Measurements from ENCODE around the gene RRP1B. TPM values are rescaled to one million over a fixed set of nuclear protein-coding genes. Genes with fewer than 3 reads are reported as not detected.

The RRP1B gene
- polyA plus RNA-seq, 1 donor from 2014 or later = 20.3 TPM

DNA sequence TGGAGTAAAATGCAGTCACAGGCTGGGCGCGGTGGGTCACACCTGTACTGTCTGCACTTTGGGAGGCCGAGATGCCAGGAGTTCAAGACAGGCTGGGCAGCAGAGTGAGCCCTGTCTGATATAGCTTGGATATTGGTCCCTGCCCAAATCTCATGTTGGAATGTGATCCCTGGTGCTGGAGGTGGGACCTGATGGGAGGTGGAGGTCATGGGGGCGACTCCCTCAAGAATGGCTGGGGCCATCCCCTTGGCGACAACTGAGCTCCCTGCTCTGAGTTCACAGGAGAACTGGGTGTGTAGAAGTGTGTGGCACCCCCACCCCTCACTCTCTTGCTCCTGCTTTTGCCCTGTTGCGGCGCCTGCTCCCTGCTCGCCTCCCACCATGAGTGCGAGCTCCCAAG lies 48.1 kb downstream of the RRP1B start:
- H2AFZ ChIP-seq (ENCODE audit: low read depth, low read length) = no peak overlapping the region
- H3K9me2 ChIP-seq (ENCODE audit: insufficient read depth, low read length) = no peaks in the 10 kb centered on the region
- no peak overlapping the region for H3K4me3 ChIP-seq (ENCODE audit: low read length)
- no peak for TF ChIP-seq POLR2AphosphoS5 (IDR thresholded peaks at IDR 0.05)
- no peak for TF ChIP-seq MXI1 (conservative IDR thresholded peaks at IDR 0.05; ENCODE audit: poor library complexity, severe bottlenecking)
- no peak for TF ChIP-seq RAD21 (conservative IDR thresholded peaks at IDR 0.05)
- no peak for TF ChIP-seq EP300 (conservative IDR thresholded peaks at IDR 0.05; ENCODE audit: poor library complexity, severe bottlenecking)
- TF ChIP-seq, protein P1, sequence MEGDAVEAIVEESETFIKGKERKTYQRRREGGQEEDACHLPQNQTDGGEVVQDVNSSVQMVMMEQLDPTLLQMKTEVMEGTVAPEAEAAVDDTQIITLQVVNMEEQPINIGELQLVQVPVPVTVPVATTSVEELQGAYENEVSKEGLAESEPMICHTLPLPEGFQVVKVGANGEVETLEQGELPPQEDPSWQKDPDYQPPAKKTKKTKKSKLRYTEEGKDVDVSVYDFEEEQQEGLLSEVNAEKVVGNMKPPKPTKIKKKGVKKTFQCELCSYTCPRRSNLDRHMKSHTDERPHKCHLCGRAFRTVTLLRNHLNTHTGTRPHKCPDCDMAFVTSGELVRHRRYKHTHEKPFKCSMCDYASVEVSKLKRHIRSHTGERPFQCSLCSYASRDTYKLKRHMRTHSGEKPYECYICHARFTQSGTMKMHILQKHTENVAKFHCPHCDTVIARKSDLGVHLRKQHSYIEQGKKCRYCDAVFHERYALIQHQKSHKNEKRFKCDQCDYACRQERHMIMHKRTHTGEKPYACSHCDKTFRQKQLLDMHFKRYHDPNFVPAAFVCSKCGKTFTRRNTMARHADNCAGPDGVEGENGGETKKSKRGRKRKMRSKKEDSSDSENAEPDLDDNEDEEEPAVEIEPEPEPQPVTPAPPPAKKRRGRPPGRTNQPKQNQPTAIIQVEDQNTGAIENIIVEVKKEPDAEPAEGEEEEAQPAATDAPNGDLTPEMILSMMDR (IDR thresholded peaks at IDR 0.05; ENCODE audit: poor library complexity, severe bottlenecking) = no peak
- no peak for TF ChIP-seq SMC3 (conservative IDR thresholded peaks at IDR 0.05; ENCODE audit: poor library complexity)
- TF ChIP-seq, protein P2, sequence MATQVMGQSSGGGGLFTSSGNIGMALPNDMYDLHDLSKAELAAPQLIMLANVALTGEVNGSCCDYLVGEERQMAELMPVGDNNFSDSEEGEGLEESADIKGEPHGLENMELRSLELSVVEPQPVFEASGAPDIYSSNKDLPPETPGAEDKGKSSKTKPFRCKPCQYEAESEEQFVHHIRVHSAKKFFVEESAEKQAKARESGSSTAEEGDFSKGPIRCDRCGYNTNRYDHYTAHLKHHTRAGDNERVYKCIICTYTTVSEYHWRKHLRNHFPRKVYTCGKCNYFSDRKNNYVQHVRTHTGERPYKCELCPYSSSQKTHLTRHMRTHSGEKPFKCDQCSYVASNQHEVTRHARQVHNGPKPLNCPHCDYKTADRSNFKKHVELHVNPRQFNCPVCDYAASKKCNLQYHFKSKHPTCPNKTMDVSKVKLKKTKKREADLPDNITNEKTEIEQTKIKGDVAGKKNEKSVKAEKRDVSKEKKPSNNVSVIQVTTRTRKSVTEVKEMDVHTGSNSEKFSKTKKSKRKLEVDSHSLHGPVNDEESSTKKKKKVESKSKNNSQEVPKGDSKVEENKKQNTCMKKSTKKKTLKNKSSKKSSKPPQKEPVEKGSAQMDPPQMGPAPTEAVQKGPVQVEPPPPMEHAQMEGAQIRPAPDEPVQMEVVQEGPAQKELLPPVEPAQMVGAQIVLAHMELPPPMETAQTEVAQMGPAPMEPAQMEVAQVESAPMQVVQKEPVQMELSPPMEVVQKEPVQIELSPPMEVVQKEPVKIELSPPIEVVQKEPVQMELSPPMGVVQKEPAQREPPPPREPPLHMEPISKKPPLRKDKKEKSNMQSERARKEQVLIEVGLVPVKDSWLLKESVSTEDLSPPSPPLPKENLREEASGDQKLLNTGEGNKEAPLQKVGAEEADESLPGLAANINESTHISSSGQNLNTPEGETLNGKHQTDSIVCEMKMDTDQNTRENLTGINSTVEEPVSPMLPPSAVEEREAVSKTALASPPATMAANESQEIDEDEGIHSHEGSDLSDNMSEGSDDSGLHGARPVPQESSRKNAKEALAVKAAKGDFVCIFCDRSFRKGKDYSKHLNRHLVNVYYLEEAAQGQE (IDR thresholded peaks at IDR 0.05; ENCODE audit: borderline replicate concordance) = no peak
- TF ChIP-seq EZH2 (IDR thresholded peaks at IDR 0.05; ENCODE audit: borderline replicate concordance, insufficient read depth, low read length, poor library complexity, severe bottlenecking) = no peak
- no peak for TF ChIP-seq TAF1 (IDR thresholded peaks at IDR 0.05; ENCODE audit: low read depth)
- no peaks in the 10 kb centered on the region for H3K27me3 ChIP-seq (ENCODE audit: insufficient read depth, low read depth, low read length)
- no peaks in the 10 kb centered on the region for H3K9me3 ChIP-seq (ENCODE audit: low read length)
- no peak overlapping the region for H3K4me2 ChIP-seq (ENCODE audit: low read length)
- no peaks in the 10 kb centered on the region for H3F3A ChIP-seq (ENCODE audit: insufficient read depth, low read length, poor library complexity, severe bottlenecking)
- H3K9ac ChIP-seq (ENCODE audit: low read length) = no peak overlapping the region
- no peaks in the 10 kb centered on the region for H3K79me2 ChIP-seq (replicated peaks; ENCODE audit: insufficient read depth, low read length)
- H4K20me1 ChIP-seq (ENCODE audit: insufficient read depth) = no peaks in the 10 kb centered on the region
- no peak overlapping the region for H3K27ac ChIP-seq (ENCODE audit: low read length)
- no peaks in the 10 kb centered on the region for H3K36me3 ChIP-seq (ENCODE audit: insufficient read depth, low read length)

DNA sequence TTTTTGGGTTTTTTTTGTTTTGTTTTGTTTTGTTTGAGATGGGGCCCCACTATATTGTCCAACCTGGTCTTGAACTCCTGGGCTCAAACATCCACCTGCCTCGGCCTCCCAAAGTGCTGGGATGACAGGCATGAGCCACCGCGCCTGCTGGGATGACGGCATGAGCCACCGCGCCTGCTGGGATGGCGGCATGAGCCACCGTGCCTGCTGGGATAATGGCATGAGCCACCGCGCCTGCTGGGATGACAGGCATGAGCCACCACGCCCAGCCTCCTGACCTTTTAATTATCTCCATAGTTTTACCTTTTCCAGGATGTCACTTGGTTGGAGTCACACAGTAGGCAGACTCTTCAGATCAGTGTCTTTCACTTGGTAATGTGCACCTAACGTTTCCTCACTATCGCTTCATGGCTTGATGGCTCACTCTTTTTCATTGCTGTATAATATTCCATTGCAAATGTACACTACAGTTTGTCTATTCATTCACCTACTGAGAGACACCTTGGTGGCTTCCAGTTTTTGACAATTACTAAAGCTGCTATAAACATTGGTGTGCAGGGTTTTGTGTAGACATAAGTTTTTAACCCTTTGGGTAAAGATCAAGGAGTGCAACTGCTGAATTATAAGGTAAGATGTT lies 49.5 kb downstream of the RRP1B start:
- Histone ChIP-seq H3K9ac (ENCODE audit: low read length) (no peak overlapping the region), H3K4me3 (ENCODE audit: low read length) (no peak overlapping the region), H4K20me1 (ENCODE audit: insufficient read depth) (no peaks in the 10 kb centered on the region), H3K9me2 (ENCODE audit: insufficient read depth, low read length) (no peaks in the 10 kb centered on the region), H3K36me3 (ENCODE audit: insufficient read depth, low read length) (no peaks in the 10 kb centered on the region), H3F3A (ENCODE audit: insufficient read depth, low read length, poor library complexity, severe bottlenecking) (no peaks in the 10 kb centered on the region), H2AFZ (ENCODE audit: low read depth, low read length) (no peak overlapping the region), H3K27me3 (ENCODE audit: insufficient read depth, low read depth, low read length) (no peaks in the 10 kb centered on the region), H3K9me3 (ENCODE audit: low read length) (no peaks in the 10 kb centered on the region), H3K79me2 (replicated peaks; ENCODE audit: insufficient read depth, low read length) (no peaks in the 10 kb centered on the region), H3K27ac (ENCODE audit: low read length) (no peak overlapping the region), H3K4me2 (ENCODE audit: low read length) (no peak overlapping the region)
- TF ChIP-seq MXI1 (conservative IDR thresholded peaks at IDR 0.05; ENCODE audit: poor library complexity, severe bottlenecking) = no peak
- no peak for TF ChIP-seq EP300 (conservative IDR thresholded peaks at IDR 0.05; ENCODE audit: poor library complexity, severe bottlenecking)
- TF ChIP-seq, protein P2 (IDR thresholded peaks at IDR 0.05; ENCODE audit: borderline replicate concordance) = no peak
- no peak for TF ChIP-seq TAF1 (IDR thresholded peaks at IDR 0.05; ENCODE audit: low read depth)
- TF ChIP-seq RAD21 (conservative IDR thresholded peaks at IDR 0.05) = no peak
- no peak for TF ChIP-seq POLR2AphosphoS5 (IDR thresholded peaks at IDR 0.05)
- TF ChIP-seq SMC3 (conservative IDR thresholded peaks at IDR 0.05; ENCODE audit: poor library complexity) = no peak
- TF ChIP-seq, protein P1 (IDR thresholded peaks at IDR 0.05; ENCODE audit: poor library complexity, severe bottlenecking) = no peak
- TF ChIP-seq EZH2 (IDR thresholded peaks at IDR 0.05; ENCODE audit: borderline replicate concordance, insufficient read depth, low read length, poor library complexity, severe bottlenecking) = no peak
